GM21619 (cell line): Measurements from ENCODE around the gene VPS13C.

Experiments used
- ATAC-seq: cut with Tn5 transposase; IDR thresholded peaks from one replicate; pipeline ENCODE4 v1.9.1; 2021; ENCODE audit not compliant: unreplicated experiment

VPS13C gene

DNA sequence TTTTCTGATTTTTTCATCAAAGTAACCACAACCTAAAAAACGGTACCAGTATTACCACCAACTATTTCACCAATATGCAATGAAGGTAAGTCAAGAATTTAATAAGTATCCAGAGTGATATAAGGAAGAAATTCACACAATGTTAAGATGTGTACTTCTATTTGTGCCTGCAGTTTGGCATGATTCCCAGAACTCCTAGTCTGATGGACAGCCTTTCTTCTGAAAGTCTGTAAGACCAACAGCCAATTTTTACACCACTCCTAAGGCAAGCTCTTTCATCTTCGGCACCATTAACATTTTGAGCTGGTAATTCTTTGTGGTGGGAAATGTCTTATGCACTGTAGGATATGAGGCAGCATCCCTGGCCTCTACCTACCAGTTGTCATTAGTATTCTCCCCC, 108.3 kb downstream of the VPS13C start:
- ATAC-seq = no peak

DNA sequence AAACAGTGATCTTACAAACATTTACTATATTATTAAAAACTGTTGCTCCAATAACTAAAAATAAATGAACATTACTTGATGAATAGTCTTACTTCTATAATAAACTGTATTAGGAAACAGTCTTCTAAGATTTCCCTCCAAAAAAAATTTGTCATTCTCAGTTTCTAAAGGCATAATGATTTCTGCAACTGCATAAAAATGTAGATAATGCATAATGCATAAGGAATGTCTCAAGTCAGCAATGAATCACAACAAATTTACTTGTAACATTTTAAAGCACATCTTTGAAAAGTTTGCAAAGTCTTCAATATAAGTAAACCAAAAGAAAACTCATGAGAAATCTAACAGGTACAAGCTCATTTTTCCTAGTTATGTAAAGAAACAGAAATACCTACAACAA, 113.5 kb downstream of the VPS13C start:
- no peak for ATAC-seq

DNA sequence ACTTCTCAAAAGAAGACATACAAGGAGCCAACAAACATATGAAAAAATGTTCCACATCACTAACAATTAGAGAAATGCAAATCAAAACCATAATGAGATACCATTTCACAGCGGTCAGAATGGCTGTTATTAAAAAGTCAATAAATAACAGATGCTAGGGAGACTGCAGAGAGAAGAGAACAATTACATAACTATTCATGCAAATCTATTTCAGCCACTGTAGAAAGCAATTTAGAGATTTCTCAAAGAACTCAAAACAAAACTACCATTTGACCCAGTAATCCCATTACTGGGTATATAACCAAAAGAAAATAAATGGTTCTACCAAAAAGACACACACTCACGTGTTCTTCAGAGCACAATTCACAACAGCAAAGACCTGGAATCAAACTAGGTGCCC, 116.3 kb downstream of the VPS13C start:
- no peak for ATAC-seq

DNA sequence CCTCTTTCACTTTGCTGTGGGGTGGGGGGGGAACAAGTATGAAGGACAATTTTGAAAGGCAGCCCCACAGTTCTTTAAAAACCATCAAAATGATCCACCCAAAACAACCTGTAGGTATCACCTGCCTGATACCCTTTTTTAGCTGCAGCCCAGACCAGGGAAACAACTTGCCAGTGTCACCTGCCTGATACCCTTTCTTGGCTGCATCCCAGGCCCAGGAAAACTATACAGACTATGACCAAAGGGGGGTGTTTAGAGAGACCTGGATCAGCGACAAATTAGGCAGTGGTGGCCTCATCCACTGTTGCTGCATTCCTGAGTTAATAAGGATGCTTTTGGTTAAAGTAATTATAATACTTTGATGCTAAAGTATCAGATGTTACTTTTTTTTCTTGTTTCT, 122.0 kb downstream of the VPS13C start:
- no peak for ATAC-seq

DNA sequence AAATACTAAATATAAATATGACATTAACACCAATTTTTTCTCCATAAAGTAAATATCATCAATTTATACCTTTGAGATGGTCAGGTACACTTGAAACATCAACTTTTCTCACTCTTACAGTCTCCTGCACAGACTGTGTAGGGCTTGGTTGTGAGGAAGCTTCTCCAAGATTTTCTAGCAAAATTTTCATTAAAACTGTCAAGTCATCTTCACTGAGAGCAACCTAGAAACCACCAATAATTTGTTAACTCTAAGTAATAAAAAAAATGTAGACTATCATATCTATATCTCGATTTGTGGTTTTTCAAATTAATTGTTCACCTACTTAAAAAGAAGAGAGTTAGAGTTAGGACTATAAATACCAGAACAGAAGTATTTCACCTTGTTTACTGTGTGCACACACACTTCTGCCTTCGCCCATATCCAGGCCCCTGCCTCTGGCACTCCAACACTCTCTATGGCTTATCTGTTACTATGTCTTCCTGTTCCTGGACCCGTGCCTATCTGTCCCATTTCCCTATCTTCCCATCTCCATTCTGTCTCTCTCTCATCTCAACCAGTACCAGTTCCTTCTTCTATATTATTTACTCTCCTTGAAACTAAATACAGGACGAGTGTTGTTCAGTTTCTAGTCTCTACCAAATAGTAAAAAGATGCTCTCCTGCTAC, 123.6 kb downstream of the VPS13C start:
- no peak for ATAC-seq

DNA sequence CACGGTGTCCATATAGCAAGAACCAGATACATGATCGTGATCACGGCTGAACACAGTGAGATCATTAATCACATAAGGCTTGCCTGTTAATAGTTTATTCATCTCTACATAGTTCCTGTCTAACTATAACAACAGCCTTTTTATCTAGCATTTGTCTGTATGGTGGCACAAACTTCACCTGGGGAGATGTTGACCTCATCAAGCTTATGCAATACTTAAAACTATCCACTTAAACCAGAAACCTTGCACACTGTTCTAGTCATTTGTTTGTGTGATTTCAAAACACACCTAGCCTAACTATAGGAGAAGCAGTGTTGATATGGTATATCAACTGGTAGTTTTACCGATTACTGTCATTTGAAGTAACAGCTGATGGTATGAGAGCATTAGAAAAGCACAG, 124.8 kb downstream of the VPS13C start:
- ATAC-seq = no peak

DNA sequence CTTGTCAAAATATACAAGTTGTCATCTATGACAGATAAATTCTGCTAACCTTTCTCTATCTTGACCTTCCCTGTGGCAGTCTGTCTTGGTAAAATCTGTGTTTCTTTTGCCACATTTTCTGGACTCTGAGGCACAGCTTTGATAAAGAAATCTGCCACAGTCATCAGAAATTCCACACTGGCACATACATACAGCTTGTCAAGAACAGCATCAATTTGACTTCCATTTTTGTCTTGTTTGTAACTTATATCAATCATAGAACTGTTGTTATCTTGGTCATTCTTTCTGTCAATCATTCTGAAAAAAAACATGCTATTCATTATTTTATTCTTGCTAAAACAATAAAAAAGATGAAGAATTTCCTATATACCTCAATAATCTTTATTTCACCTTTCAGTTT, 130.8 kb downstream of the VPS13C start:
- no peak for ATAC-seq

DNA sequence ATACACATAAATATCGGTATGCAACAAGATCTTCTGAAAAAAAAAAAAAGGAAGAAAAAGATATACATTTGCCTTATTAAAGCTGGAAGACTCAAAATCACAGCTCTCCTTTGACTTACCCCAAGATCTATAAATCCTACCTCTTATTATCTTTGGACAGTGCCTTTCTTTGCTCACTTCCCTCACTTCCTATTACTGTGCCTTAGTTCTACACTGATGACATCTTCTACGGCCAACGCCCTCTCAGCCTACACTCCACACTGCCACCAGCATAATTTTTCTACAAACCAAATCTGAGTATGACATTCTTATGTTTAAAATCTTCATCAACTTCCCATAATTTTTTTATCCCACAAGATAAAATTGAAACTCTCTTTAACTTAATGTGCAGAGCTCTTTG, 137.1 kb downstream of the VPS13C start:
- ATAC-seq = no peak

DNA sequence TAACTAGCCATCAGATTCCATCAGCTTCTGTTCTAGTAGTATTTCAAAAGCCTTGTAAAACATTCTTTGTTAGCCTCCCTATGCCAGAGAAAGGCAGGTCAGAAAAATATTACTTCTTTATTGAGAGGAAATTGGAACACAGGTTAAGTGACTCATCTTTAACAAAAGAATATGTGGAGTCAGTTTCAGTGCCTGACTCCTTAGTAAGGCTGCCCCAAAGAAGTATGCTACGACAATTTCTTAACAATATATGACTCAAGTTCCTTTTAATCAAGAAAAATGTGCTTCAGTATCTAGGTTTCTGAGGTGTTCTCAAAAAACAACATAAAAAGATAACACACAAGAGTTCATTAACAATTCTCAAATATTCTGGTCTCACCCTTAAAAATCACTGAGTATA, 139.2 kb downstream of the VPS13C start:
- ATAC-seq = no peak

DNA sequence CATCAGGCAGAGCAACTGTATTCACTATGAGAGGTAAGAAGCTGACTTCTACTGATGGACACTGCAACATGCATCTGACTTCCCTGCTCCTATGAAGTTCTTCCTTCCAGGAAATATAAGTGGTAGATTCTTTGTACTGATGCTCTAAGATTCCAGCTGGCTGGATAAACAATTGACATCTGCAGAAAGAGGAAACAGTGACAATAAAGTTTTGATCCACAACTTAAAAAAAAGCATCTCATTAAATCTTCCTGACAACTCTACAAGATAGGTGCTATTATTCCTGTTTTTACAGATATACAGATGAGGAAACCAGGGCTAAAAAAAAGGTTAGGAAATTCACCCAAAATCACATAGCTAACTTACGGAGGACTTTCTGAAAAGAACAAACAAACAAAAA, 142.8 kb downstream of the VPS13C start:
- no peak for ATAC-seq

DNA sequence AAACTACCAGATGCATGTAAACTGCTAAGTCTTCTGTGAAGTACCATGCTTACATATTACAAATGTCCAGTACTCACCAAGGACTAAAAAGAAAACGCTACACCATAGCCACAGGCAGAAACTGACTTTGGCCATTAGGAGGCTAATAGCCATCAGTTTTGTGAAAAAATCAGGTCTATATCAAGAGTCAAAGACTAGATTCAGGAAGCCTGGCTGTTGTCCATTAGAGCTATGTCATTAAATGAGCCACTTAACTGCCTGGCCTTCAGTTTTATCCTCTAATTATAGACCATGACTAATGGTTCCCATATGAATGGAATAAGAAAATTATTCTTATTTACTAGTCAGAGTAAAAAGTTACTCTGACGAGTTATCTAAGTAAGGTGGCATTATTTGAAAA, 144.1 kb downstream of the VPS13C start:
- ATAC-seq = no peak

DNA sequence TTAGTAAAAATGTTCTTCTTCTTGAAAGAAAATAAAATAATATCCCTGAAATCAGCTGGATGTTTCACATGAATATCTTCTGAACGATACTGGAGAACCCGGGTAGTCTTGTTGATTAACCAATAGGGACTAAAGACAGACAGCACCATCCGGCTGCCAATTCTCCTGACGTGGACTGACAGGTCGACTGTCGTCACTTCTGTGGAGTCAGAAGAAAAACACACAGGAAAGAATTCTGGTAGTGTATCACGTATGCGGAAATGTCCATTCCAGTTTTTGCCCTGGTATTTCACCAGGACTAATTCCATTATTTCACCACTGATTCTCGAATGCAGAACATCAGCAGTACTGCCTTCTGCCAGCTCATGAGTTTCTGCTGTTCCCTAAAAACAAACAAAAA, 144.6 kb downstream of the VPS13C start:
- ATAC-seq = no peak

DNA sequence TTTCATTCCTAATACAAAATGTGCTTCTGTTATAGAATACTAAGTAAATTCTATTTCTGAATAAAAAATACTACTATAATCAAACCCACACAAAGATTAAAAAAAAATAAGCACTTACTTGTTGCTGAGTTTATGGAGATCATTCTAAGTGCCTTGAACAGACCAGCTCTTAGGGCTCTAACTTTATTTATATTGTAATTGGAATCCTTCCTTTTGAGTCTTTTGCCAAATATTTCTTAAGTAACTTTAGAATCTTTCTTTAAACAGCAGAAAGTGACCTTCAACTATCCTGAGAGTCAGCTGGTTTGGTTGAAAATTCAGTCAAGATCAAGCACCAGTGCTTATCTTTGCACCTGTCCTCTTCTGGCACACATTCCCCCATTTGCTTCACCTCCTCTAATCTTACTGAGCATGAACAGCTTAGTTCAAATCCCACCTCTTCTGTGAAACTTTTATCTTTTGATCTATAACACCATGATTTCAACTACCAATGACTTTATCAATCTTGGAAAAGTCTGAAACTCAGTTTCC, 149.3 kb downstream of the VPS13C start:
- ATAC-seq = no peak

DNA sequence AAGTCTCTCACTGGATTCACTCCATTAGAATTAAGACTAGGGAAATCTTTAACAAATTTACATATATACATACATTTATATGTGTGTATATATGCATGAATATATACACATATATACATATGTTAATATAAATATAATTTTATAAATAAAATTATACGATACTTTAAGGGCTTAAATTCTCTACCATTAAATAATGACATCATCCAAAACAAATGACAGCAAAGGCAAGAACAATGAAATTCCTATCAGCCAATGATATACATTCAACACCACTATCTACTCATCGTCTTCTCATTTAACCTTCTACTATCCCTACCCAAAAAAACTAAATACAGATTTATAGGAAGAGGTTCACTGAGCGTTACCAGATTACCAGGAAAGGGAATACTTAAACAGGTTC, 152.0 kb downstream of the VPS13C start:
- ATAC-seq = no peak

DNA sequence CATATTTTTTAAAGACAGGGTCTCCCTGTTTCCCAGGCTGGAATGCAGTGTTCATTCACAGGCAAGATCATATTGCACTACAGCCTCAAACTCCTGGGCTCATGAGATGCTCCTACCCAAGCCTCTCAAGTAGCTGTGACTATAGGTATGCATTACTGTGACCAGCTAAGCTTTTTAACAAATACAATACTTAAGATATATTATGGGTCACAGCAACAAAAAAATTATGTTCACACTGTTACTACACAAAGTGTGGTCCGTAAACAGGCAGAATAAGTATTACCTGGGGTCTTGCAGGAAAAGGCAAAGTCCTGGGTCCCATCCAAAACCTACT, 152.5 kb downstream of the VPS13C start:
- ATAC-seq = no peak

DNA sequence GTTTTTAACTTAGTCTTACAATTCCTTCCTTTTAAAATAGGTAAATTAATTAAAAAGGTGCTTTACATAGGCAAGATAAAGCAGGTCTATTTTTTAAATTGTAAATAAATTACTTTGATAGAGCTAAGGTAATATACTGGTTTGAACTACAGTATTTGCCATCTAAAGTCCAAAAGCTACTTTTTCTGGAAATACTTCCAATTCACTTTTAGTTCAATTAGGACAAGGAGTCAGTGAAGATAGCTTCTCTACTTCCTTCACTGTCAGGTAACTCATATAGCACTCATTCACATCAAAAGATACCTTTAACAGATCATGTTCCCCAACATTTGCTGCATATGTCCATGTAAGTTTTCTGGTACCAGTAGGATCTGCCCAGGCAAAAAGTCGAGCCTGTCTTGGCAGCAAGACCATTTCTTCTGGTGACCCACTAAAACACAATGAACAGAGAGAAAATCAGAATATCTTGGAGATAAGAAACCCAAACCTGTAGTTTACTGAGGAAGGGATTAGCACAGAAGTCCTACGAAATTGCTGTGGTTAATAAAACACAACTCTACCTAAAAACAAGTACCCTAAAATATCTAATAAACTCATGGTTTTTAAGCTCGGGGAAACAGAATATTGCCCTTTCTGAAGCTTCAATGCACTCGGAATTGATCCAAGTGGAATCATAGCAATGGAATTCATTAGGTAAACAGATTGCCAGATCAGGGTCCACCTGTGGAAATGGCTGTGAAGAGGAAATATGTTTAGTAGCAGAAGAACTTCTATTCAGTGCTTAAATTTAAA, 153.1 kb downstream of the VPS13C start:
- no peak for ATAC-seq

DNA sequence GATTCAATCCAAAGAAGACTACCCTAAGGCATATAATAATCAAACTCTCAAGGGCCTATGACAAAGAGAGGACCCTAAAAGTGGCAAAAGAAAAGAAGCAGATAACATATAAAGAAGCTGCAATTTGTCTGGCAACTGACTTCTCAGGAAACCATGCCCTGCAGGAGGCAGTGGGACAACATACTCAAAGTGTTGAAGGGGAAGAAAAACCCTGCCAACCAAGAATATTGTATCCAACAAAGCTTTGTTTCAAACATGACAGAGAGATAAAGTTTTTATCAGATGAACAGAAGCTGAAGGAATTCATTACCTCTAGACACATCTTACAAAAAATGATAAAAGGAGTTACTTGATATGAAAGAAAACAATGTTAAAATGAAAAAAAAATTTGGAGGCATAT, 167.1 kb downstream of the VPS13C start:
- ATAC-seq = no peak

DNA sequence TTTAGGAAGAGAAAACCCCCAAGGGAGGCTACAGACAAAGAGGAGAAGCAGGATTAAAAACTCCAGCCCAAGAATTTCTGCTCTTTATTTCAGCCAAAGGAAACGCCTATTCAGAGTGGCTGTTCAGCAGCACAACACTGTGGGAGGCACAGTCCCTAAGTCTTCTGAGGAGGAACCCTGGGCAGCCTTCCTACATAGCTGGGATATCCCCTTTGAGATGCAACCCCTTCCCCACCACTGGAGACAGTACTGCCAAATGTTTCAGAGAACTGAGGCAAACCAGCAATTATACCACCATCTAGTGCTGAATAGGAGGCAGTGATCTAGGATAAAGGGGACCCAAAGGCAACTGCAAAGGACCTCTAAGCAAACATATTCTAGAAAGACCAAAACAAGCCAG, 168.1 kb downstream of the VPS13C start:
- ATAC-seq = no peak

DNA sequence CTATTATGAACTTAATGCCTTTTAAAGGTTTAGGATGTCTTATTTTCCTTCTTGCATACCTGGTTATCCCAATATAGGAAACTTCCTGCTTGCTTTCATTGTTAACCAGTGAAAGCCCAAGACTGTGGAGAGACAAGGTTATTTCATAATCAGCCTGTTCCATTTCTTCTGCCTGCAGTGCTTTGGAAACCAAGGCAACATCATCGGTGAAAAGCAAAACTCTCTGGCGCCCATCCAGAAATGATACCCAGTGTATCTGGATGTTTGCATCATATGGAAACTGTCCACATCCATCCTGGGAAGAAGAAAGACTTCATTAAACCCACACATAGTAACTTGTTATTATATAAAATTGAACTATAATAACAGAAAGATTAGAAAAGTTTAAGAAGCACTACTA, 170.1 kb downstream of the VPS13C start:
- no peak for ATAC-seq

DNA sequence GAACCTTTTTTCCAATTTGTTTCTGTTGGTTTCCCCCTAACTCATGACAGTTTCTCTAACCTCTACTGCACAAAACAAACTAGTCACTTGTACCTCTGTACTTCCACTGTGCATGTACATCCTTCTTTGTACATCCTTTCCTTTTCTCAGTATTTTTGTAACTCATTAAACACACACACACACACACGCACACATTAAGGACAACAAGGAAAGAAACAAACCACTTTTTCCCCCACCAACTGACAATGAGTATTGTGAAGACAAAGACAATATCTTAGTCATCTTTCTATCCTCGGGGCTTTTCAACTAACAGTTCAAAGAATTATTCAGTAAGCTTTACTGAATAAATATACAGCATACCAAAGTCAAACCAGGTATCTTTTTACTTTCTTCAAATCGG, 170.5 kb downstream of the VPS13C start:
- no peak for ATAC-seq

DNA sequence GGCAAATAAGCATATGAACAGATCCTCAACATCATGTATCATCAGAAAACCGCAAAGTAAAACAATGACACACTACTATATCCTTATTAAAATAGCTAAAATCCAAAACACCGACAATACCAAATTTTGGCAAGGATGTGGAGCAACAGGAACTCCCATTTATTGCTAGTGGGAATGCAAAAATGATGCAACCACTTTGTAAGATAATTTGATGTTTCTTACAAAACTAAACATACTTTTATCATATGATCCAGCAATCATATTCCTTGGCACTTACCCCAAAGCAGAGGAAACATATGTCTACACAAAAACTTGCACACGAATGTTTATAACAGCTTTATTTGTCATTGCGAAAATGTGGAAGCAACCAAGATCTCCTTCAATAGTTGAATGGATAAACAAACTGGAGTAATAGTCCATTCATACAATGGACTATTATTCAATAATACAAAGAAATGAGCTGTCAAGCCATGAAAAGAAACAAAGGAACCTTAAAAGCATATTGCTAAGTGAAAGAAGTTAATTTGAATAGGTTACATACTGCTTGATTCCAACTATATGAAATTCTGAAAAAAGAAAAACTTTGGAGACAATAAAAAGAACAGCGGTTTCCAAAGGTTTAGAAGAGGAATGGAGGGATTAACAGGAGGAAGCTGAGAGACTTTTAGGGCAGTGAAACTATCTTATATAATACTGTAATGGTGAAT, 172.0 kb downstream of the VPS13C start:
- no peak for ATAC-seq

DNA sequence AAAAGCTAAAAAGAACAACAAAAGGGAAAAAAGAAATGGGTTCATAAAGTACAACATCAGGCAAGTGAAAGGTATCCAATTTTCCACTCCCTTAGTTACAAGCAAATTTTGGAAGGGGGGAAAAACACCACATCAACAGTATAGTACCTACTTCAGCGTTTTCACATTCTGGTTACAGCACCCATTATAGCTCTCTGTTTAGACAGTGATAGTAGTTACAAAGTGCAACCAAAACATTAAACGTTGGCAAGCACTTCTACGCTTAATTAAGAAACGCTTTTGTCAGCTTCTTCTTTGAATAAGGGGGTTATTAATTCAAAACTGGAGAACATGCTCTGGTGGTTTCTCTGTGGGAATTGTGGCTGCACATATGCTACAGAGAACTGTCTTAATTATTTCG, 180.2 kb downstream of the VPS13C start:
- no peak for ATAC-seq
